Measurements from ENCODE around the gene TMX1.
"Not testable (repeated sequence)": the region's sequence is repeated elsewhere in the genome, so short reads cannot be mapped to it uniquely, and the experiment has no call there.

- TF ChIP-seq CTCF, POLR2A (IDR thresholded peaks at IDR 0.05): not testable (repeated sequence)
Measured at GRCh38 chr14:51223463-51223862, 16.6 kb upstream of the TMX1 start.

All from esophagus squamous epithelium (tissue), 4 donors.